OCI-M1 (cell line): Measurements from ENCODE around the gene HKDC1.
"Not testable (repeated sequence)": the region's sequence is repeated elsewhere in the genome, so short reads cannot be mapped to it uniquely, and the experiment has no call there.

ENCODE experiments used
- DNase-seq: peaks from one replicate; lab custom pipeline; 2025; lab: John Stamatoyannopoulos, UW

HKDC1 gene

GRCh38 chr10:69241575-69241974 is 21.4 kb downstream of the HKDC1 start:
- DNase-seq = no peak

- DNase-seq = peak; percentile 54
Measured at GRCh38 chr10:69242040-69242851, 22.1 kb downstream of the HKDC1 start.

DNA sequence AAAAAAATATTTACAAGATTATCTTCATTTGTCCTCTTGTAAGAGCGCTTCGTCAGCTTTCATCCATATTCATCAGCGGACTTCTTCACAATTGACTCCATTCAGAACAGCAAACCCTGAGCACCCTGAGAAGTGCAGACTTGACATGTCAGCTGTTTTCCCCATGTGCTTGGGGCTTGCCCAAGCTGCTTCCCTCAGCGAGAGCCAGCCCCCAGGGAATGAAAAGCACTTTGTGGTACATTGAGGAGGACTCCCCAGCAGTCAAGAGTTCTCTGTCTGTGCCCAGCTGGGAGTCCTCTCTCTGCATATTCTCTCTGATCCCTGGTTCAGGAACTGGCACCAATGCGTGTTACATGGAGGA is 22.7 kb downstream of the HKDC1 start:
- no peak for DNase-seq

- DNase-seq = no peak
Measured at GRCh38 chr10:69243817-69244216, 23.7 kb downstream of the HKDC1 start.

DNA sequence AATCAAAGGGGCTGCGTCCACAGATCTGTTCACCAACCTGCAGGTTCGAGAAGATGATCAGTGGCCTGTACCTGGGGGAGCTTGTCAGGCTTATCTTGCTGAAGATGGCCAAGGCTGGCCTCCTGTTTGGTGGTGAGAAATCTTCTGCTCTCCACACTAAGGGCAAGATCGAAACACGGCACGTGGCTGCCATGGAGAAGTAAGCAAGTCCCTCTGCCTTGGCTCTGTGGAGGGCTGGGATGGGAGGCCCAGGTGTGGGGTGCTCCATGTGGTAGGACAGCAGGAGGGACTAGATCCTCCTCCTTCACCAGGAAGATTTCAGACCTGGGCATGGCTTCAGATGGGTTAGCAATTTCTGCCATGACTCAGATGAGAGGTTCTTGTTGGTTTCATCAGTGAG is 25.9 kb downstream of the HKDC1 start:
- no peak for DNase-seq

DNA sequence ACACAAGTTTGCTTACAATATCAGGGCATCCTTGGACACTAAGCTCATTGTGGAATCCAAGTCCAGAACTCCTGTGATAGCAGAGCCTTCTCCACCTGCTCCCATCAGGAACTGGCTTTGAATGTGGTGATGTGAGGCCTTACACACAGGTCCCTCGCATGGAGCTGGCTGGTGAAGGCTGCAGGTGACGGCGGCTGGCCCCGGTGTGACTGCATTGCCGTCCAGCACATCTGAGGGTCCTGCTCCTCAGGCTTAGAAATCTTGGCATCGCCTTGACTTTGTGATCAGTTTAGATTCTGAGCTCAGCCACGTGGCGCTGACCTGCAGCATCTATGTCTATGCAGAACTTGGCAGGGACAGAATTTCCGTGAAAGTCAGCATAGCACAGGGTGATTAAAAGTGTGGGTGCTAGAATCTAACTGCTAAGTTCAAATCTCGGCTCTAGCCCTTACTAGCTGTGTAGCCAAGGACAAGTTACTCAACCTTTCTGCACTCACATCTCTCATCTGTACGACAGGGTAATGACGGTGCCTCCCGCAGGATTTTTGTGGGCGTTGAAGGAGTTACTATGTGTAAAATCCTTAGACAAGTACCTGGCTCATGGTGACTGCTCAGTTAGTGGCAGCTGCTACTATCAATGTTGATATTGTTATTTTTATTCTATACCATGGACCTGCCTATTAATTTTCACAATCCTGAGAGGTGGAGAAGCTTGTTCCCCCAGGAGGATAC is 26.6 kb downstream of the HKDC1 start:
- no peak for DNase-seq

GRCh38 chr10:69247313-69247710 is 27.2 kb downstream of the HKDC1 start:
- DNase-seq = no peak

- no peak for DNase-seq
Measured at GRCh38 chr10:69248117-69248730, 28.1 kb downstream of the HKDC1 start.

DNA sequence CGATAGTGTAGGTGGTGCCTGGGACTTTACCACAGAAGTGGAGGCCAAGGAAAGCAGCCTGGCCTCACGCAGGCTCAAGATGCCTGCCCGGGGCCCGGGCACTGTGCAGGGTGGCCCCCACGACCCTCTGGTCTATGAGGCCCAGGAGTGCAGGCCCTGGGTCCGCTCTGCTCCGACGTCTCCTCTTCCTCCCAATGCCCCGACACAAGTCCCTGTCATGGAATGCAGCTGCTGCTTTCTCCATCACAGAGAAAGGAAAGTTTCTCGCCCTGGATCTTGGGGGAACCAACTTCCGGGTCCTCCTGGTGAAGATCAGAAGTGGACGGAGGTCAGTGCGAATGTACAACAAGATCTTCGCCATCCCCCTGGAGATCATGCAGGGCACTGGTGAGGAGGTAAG is 29.9 kb downstream of the HKDC1 start:
- no peak for DNase-seq

DNA sequence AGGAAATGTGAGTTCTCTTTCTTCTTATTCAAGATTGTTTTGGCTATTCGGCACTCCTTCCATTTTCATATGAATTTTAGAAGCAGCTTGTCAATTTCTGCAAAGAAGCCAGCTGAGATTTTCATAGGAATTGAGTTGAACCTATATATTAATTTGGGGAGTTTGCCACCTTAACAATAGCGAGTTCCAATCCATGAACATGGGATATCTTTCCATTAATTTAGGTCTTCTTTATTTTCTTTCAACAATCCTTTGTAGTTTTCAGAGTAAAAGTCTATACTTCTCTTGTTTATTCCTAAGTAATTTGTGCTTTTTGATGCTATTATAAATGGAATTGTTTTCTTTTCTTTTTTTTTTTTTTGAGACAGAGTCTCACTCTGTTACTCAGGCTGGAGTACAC is 31.3 kb downstream of the HKDC1 start:
- not testable (repeated sequence) for DNase-seq

DNA sequence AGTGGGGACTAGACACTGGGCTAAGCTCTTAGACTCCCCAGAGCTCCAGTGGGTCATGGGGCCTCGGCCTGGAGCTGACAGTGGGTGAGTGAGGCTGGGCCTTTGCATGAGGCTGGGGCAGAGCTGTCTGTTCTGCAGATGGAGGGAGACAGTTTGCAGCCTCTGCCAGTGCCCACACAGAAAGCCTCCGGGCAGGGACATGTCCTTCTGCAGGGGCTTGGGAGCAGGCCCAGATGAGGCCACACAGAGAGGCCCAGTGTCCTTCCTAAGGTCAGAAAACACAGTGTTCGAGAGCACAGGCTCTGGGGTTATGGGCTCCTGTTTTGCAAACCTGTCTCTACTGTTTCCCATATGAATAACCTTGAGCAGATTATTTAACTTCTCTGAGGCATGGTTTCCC is 33.0 kb downstream of the HKDC1 start:
- no peak for DNase-seq

DNA sequence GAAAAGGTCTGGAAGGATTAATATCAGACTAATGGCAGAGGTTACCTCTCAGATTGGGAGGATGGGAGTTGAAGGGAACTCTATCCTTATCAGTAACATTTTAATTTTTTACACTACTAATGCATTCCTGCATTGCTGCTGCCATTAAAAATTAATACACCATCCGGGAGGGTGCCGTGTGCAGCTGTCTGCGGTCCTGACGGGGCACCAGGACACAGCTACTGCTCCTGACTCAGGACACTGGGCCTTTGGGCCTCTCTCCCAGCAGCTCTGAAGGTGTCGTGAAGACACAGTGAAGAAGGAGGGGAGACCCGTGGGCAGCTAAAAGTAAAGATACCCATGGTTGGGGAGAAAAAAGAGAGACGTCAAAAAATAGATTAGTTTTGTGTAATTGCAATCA is 34.7 kb downstream of the HKDC1 start:
- no peak for DNase-seq

DNA sequence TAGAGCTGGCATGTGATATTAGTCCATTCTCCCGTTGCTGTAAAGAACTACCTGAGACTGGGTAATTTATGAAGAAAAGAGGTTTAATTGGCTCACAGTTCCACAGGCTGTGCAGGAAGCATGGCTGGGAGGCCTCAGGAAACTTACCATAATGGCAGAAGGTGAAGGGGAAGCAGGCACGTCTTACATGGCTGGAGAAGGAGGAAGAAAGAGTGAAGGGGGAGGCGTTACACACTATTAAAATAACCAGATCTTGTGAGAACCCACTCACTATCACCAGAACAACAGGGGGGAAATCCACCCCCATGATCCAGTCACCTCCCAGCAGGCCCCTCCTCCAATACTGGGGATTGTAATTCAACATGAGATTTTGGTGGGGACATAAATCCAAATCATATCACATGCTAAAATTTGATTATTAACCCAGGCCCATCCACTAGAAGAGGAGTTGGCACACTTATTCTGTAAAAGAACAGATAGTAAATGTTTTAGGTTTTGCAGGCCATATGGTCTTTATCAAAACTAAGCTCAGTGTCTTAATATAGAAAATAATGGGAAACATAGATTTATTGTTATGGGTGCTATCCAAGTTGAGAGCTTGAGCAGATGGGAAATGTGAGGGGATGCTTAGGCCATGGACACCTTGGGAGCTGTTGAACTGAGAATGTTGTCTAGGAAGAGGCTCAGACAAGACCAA is 39.6 kb downstream of the HKDC1 start:
- DNase-seq = no peak

DNA sequence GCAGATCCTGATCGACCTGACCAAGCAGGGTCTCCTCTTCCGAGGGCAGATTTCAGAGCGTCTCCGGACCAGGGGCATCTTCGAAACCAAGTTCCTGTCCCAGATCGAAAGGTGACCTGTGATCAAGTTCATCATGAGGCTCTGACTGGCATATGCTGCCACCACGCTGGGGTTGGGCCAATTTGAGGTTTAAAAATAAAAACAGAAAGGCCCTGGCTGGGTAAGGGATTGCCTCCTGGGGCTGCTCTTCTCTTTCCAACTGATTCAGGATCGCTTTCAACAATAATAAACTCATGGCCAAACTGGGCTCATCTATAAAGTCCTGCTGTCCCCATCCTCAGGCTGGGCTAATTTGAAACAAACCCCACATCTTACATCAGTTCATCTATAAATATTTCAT is 41.1 kb downstream of the HKDC1 start:
- DNase-seq = no peak

GRCh38 chr10:69262292-69262751 is 42.2 kb downstream of the HKDC1 start:
- DNase-seq = no peak

- no peak for DNase-seq
Measured at GRCh38 chr10:69265521-69265920, 45.4 kb downstream of the HKDC1 start.

GRCh38 chr10:69268761-69269416 is 48.8 kb downstream of the HKDC1 start:
- no peak for DNase-seq

DNA sequence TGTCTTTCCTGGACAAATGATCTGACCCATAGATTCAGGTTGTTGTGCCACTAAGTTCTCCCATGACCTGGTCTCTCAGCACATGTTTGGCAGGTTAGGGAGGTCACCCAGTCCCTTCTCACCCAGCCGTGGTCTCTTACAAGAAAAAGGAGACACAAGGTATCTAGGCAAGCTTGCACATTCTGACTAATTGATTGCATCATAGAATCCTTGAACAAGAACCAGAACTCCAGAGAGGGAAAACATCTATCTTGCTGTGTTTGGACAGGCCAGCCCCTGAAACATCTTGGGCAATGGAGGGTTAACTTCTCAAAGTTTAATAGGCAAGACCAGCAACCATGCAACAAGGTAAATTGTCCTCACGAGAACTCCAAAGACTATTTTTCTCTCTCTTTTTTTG is 49.6 kb downstream of the HKDC1 start:
- DNase-seq = peak; percentile 35

DNA sequence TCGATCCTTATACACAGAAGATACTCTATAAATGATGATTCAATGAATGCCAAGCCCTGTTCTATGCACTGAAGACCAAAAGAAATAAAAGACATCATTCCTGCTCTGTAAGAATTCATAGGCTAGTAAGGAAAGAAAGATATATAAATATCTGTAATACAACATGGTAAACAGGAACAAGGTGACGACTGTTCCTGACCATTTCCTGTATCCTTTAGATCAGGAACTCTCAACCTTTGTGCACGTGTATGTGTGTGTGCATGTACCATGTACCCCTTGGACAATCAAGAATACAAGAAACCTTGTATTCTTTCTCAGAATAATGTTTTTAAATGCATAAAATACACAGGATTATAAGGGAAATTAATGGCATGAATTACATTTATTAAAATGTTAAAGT is 50.9 kb downstream of the HKDC1 start:
- DNase-seq = no peak

DNA sequence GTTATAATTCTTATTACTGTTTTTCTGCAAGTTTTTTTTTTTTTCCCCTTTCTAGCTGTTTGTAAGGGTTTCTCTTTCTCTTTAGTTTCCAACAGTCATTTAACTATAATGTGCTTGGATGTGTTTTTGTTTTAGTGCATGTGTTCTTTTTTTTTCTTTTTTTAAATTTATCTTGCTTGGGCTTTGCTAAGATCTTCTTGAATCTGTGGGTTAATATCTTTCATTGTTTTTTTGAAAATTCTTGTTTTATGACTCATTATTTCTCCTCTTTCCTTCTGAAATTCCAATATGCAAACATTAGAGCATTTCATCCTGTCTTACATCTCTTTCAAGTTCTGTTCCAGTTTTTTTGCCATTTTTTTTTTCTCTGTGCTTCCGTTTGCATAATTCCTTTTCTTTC is 52.5 kb downstream of the HKDC1 start:
- no peak for DNase-seq

GRCh38 chr10:69275444-69275843 is 55.3 kb downstream of the HKDC1 start:
- DNase-seq = no peak

DNA sequence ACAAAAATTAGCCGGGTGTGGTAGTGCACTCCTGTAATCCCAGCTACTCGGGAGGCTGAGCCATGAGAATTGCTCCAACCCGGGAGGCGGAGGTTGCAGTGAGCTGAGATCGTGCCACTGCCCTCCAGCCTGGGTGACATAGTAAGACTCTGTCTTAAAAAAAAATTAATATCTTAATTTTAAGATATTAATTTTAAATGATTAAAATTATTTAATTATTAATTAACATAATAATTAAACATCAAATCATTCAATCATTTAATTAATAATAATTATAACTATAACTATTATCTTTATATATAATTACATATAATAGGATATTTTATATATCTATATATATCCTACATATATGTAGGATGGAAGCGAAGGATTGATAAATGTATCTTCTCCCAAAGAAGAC is 56.4 kb downstream of the HKDC1 start:
- DNase-seq = no peak
